HG03460 (cell line): Measurements from ENCODE around the gene ZFP3.
"Not testable (repeated sequence)": the region's sequence is repeated elsewhere in the genome, so short reads cannot be mapped to it uniquely, and the experiment has no call there.

Experiments used
- ATAC-seq: cut with Tn5 transposase; IDR thresholded peaks from one replicate; pipeline ENCODE4 v1.9.1; 2021; ENCODE audit not compliant: unreplicated experiment

The ZFP3 gene

DNA sequence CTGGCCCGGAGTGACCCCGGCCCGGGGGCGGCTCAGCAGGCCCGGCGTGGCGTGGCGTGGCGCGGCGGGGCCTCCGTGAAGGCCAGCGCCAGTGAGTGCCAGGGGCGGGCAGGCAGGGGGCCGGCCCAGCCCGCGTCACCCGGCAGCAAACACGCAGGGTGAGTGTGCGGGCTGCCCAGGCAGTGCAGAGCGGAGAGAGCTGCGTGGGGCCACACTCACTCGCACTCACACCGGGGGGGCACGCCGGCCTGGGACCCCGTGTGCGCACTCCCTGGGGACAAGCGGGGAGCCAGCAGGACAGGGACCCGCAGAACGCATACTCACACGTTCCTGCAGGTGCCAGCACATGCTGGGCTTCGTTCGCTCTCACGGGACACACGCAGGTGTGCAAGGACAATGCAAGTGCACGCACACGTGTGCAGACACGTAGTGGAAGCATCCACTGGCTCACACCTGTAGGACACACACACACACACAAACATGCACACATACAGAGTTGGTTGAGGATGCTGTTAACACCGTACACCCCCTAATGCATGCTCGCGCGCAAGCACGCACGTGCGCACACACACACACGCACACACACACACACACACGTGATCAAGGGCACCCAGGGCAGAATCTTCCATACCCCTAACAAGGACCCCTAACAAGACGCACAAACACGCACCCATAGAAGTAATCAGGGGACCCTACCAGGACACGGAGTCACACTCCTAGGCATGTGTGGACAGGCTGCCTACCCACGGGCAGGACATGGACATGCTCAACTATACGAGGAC lies 45.3 kb downstream of the ZFP3 start:
- ATAC-seq: no peak

DNA sequence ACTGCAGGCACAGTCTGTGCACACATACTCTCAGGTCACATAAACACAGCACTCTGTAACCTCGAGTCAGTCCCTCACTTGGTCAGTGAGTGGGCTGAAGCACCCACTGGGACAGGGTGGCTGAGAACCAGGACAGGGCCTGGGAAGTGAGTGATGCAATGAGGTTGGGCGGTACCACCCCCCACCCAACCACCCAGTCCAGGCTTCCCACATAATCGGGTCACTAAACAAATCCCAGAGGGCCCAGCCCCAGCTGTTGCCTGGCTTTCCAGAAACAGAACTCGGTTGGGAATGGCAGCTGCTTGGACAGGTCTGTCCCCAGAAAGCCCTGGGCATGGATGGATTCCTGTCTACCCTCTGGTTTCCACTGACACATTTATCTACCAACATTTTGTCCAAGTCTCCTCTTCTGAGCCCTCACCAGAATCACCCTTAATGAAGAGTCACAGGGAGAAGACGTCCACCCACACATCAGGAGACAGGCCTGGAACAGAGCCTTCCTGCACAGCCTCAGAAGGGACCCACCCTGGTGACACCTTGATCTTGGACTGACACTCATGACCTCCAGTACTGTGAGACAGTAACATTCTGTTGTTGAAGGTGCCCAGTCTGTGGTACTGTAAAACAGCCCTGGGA lies 46.0 kb downstream of the ZFP3 start:
- ATAC-seq: not testable (repeated sequence)

GRCh38 chr17:5124896-5125295 lies 46.6 kb downstream of the ZFP3 start:
- ATAC-seq: not testable (repeated sequence)

DNA sequence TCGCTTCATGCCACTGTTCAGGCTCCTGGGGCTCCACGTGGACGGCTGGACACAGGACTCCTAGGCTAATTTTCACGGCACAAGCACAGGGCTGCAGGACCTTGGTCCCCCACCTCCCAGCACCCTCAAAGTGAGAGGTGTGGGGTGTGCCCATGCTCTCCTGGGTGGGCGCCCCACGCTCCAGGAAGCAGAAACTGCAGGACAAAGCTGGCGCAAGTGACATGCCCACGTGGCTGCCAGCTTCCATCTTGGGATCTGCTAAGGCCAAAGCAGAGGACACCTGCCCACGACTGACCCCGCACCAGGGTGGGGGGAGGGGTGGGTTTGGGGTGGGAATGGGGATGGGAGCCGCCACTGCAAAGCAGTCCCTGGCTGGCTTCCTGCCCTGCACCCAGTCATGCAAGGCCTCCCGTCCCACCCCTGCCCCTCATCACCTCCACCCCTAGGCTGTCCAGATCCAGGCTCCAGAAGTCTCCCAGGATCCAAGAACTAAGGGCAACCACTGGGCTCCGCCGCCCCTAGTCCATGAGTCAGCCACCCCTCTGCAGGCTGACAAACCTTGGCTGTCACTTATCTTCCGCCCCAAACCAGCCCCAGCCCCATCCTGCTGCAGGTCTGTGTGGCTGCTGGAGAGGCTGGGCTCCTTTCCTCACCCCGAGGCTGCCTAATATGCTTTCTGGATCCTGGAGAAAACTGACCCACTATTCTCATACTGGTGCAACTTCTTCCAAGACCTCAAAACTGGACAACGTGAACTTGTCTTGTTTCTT lies 48.6 kb downstream of the ZFP3 start:
- ATAC-seq: no peak

DNA sequence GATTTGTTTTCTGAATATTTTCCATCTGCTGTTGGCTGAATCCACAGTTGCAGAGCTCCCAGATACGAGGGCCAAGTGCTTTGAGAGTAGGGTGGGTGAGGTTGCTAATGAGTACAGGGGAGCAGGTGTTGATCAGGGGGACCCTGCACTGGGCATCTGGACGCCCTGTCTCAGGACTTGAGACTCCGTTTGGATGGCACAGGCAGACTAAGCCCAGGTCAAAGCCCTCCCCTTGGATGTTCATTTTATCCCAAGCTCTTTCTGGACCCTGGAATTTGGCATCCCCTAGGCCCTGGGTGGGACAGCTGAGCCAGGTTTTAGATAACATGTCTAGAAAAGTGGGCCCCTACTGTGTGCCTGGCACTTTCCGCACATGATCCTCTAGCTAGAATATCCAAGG lies 49.6 kb downstream of the ZFP3 start:
- no peak for ATAC-seq

DNA sequence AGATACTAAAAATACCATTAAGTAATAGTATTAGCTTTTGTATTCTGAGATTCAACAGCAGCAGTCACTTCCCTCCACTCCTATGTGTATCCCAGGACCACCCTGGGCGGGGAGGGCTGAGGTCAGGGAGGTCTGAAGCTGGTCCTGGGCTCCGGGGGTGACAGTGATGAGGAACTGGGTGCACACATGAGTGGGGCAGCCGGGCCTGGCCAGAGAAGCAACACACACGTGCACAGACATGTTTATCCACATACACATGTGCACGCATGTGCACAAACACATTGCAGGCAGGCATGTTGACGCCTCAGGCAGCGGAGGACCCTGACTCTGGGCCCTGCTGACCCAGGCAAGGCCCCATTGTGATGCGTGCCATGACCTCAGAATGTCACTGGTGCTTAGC lies 50.1 kb downstream of the ZFP3 start:
- not testable (repeated sequence) for ATAC-seq

- no peak for ATAC-seq
Observed at GRCh38 chr17:5128905-5129535, 50.8 kb downstream of the ZFP3 start.

DNA sequence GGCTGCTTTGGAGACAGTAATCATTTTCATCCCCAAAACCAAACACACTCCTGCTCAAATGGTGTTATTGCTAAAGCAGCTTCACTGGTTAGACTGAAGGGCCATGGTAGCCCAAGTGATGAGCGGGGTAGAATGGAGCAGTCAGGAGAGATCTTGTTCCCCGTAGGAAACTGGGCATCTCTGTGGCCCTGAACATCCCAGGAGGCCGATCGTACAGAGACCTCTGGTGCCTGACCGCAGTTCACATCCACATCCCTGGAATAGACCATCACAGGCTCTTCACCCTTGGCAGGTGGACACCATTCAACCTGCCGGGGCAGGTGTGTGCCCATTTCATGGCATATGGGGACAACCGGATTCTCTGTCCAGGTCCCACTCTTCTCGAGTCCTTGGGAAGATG lies 51.5 kb downstream of the ZFP3 start:
- ATAC-seq: not testable (repeated sequence)

DNA sequence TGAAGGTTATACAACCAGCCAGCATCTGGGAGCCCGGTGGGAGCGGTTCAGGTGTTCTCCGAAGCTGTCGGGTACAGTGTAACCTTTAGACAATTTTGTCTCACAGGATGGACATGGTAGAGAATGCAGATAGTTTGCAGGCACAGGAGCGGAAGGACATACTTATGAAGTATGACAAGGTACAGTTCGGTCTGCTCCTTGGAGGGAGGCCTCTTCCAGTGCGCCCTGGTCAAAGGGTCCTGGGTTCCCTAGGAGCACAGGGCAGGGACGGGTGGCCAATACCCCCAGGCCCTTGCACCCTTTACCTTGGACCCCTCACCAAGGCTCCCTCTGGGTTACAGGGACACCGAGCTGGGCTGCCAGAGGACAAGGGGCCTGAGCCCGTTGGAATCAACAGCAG lies 52.0 kb downstream of the ZFP3 start:
- not testable (repeated sequence) for ATAC-seq

GRCh38 chr17:5130687-5131086 lies 52.4 kb downstream of the ZFP3 start:
- not testable (repeated sequence) for ATAC-seq

DNA sequence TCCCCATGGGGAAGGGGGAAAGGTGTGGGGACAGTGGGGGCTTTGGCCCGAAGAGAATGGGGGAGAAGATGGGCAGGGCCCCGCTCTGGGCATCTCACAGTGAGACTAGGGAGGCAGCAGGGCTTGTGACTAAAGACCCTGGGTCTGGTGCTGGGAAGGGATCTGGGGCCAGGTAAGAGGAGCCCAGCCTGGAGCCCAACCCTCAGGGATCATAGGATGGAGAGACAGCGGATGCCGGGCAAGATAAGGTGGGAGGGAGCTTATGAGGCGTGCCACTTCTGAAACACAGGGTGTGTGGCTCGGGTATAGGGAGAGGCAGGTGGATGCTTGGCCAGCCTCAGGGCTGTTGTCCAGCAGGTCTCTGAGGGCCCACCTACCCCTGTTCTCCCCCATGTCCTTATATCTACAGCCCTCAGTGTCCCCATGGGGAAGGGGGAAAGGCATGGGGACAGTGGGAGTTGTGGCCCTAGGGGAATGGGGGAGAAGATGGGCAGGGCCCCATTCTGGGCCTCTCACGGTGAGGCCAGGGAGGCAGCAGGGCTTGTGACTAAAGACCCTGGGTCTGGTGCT lies 53.0 kb downstream of the ZFP3 start:
- ATAC-seq: no peak

GRCh38 chr17:5131799-5132502 lies 53.7 kb downstream of the ZFP3 start:
- ATAC-seq: not testable (repeated sequence)

DNA sequence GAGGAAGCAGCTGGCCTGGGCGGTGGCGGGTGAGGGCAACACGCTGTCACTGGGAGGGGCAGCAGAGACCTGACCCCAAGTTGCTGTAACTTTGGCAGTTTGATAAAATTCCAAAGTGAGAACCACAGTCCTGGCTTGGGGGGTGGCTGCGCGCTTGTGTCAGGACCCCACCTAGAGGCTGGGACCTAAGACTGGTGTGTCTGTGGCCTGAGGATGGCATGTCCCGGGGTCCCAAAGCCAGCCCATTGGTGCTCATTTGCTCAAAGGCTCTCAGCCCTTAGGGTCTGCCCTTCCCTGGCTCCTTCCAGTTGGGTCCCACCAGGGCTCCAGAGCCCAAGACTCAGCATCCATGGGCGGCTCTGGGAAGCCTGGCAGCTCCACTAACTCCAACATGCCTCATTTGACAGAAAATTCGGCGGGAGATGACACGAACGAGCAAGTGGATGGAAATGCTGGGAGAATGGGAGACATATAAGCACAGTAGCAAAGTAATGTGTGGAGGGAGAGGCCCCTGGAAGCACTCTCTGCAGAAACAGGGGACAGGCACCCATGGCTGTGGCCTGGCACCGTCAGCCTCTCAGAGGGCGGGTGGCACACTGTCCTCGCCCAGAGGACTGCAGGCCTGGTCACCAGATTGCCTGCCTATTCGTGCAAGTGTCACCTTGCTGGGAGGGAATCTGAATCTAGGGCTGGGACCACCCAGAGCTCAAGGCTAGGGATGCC lies 54.4 kb downstream of the ZFP3 start:
- not testable (repeated sequence) for ATAC-seq

DNA sequence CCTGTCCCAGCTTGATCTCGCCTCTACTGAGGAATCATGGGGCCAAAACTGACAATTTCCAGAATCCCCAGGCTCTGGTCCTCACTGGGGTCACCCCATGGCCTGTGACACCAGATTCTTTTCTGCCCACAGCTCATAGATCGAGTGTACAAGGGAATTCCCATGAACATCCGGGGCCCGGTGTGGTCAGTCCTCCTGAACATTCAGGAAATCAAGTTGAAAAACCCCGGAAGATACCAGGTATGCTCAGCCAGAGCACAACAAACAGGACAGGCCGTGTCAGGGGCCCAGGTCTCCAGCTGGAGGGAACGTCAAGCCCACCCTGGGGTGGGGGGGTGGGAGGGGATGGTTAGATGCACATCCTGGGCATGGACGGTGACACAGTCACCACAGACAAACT lies 55.0 kb downstream of the ZFP3 start:
- no peak for ATAC-seq

GRCh38 chr17:5133961-5134360 lies 55.7 kb downstream of the ZFP3 start:
- not testable (repeated sequence) for ATAC-seq

DNA sequence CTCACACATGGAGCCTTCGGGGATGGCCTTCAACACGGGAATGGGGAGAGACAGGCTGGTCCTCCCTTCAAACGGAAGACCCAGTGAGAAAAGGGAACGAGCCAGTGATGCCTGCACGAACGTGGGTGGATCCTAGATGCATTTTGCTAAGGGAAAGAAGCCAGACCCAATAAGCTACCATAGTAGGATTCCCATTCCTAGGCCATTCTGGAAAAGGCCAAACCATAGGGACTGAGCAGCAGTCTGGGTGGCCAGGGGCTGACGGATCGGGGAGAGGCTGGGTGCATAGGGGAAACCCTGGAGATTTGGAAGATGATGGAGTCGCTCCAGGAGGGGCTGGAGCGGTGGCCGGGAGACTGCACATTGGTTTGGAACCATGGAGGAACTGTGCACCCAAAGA lies 56.3 kb downstream of the ZFP3 start:
- not testable (repeated sequence) for ATAC-seq

DNA sequence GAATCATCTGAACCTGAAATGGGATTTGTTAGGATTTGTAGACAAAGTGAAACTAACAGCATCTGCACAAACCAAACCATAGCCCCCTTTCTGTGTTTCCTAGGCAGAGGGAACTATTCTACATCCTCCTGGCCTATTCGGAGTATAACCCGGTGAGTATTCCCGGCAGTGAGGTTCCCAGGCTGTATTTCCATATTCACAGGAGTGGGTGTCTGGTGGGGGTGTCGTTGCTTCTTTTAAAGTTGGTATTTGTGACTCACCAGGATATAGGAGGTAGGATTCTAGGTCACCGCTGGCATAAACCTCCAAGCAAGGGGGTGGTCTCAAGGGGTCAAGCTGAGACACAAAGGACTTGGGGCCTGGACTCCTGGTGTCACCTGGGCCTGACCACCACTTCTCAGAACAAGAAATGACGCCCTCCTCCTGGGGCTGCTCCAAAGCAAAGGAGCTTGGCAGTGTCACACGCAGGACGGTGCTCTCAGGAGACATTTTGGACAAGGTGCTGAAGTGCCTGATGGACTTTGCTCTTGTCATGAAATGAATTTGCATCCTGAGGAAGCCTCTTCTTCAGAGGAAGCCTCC lies 57.0 kb downstream of the ZFP3 start:
- not testable (repeated sequence) for ATAC-seq

DNA sequence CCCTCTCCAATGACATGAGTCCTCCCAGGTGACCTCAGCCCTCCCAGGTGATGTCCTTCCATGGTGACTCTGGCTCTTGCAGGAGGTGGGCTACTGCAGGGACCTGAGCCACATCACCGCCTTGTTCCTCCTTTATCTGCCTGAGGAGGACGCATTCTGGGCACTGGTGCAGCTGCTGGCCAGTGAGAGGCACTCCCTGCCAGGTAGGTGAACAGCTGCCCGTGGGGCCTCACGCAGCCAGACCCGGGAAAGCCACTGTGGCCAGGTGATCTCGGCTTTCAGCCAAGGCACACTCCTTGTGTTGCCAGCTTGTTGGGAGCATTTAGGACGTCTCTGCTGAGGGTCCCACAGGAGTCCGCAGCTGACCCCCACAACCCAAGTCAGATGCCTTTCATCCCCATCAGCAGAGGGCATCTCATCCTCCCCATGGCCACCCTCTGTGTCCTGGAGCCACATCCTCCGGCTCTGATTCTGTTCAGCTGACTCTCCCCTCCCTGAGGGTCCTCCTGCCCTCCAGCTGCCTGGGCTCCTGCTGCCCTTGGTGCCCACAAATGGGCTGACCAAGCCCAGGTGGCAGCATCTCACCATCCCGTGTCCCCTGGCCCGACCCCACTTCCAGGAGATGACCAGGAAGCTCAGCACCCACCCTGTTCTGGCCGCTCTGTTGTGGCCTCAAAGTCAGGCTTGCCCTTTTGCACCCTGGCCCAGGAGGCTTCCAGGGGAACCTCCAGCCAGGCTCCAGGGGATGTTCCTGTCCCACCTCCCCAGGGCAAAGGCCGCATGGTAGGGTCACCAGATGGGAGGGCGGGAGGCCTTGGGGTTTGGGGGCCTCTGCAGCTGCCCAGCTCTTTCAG lies 57.7 kb downstream of the ZFP3 start:
- no peak for ATAC-seq
